Gastrocnemius medialis (tissue), 4 donors: ENCODE results near the gene SMARCA4.

Source experiments
- POLR2A ChIP-seq, 2 donors: fragments of 450-650 bp; IDR thresholded peaks; one replicate each; pipeline ENCODE4 v1.6.1; 2017; ENCODE audit warnings: antibody characterized with exemption in 2 of 2, mild to moderate bottlenecking in 2 of 2, moderate library complexity in 2 of 2
- TF ChIP-seq, protein P1 (sequence below), 5 experiments: fragments of 450-650 bp in 3 of 5; fragments of 200-600 bp in 2 of 5; sonication (generic) in 2 of 5; IDR thresholded peaks in 4 of 5; conservative IDR thresholded peaks in 1 of 5; 1 replicate in 4 of 5; 2 replicates in 1 of 5; pipeline ENCODE4 v1.5.1; 2016 to 2019; ENCODE audit warnings: antibody characterized with exemption in 5 of 5, mild to moderate bottlenecking in 3 of 5, moderate library complexity in 3 of 5

DNA sequence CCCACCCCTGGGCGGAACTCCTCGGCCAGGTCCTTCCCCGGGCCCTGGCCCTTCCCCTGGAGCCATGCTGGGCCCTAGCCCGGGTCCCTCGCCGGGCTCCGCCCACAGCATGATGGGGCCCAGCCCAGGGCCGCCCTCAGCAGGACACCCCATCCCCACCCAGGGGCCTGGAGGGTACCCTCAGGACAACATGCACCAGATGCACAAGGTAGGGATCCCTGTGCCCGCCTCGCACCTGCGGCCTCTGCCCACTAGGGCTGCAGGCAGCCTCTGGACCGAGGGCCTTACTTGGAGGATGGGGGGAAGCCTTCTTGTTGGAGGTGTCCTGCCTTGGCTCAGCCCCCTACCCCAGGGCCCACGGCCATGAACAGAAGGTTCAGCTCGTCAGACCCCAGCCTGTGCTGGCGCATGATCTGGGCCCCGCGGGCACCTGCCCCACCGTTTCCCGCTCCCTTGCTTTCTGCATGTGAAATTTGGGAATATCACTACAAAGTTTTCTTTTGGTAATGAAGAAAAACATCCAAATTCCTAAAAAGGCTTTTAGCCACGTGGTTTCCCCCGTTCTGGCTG is 23.4 kb downstream of the SMARCA4 start:
- TF ChIP-seq, protein P1, sequence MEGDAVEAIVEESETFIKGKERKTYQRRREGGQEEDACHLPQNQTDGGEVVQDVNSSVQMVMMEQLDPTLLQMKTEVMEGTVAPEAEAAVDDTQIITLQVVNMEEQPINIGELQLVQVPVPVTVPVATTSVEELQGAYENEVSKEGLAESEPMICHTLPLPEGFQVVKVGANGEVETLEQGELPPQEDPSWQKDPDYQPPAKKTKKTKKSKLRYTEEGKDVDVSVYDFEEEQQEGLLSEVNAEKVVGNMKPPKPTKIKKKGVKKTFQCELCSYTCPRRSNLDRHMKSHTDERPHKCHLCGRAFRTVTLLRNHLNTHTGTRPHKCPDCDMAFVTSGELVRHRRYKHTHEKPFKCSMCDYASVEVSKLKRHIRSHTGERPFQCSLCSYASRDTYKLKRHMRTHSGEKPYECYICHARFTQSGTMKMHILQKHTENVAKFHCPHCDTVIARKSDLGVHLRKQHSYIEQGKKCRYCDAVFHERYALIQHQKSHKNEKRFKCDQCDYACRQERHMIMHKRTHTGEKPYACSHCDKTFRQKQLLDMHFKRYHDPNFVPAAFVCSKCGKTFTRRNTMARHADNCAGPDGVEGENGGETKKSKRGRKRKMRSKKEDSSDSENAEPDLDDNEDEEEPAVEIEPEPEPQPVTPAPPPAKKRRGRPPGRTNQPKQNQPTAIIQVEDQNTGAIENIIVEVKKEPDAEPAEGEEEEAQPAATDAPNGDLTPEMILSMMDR (IDR thresholded peaks at IDR 0.05 in 4 of 5, conservative IDR thresholded peaks at IDR 0.05 in 1 of 5): no peak
- no peak for TF ChIP-seq POLR2A (IDR thresholded peaks at IDR 0.05)
